ENCODE results near the gene TUBA1B.
A peak's percentile ranks its signal among the peaks of the same experiment; 100 is the strongest.

The TUBA1B gene

GRCh38 chr12:49092816-49093406, 38.3 kb downstream of the TUBA1B start:
- H3K4me3 ChIP-seq (ENCODE audit: low read depth, low read length) = no peak overlapping the region

GRCh38 chr12:49092086-49092815, 38.9 kb downstream of the TUBA1B start:
- H3K4me3 ChIP-seq (ENCODE audit: low read depth, low read length) = peak overlapping the region; percentile 36
- DNase-seq (ENCODE audit: low read depth) = no peak

More at GRCh38 chr12:49092816-49093406, 38.3 kb downstream of the TUBA1B start:
- no peak for DNase-seq (ENCODE audit: low read depth)

GRCh38 chr12:49091836-49092085, 39.4 kb downstream of the TUBA1B start:
- H3K4me3 ChIP-seq (ENCODE audit: low read depth, low read length) = peak overlapping the region; percentile 36

GRCh38 chr12:49091056-49091835, 39.9 kb downstream of the TUBA1B start:
- peak overlapping the region; percentile 36 for H3K4me3 ChIP-seq (ENCODE audit: low read depth, low read length)

More at GRCh38 chr12:49091836-49092085, 39.4 kb downstream of the TUBA1B start:
- no peak for DNase-seq (ENCODE audit: low read depth)

GRCh38 chr12:49089821-49090773, 41.1 kb downstream of the TUBA1B start:
- peak overlapping the region; percentile 42 for H3K4me3 ChIP-seq (ENCODE audit: low read depth, low read length)
- DNase-seq (ENCODE audit: low read depth) = no peak

More at GRCh38 chr12:49091056-49091835, 39.9 kb downstream of the TUBA1B start:
- no peak for DNase-seq (ENCODE audit: low read depth)

GRCh38 chr12:49088932-49089330, 42.3 kb downstream of the TUBA1B start:
- H3K4me3 ChIP-seq (ENCODE audit: low read depth, low read length) = no peak overlapping the region
- no peak for DNase-seq (ENCODE audit: low read depth)

- no peak overlapping the region for H3K4me3 ChIP-seq (ENCODE audit: low read depth, low read length)
- peak; percentile 72 for DNase-seq (ENCODE audit: low read depth)
Measured at GRCh38 chr12:49088150-49088931, 42.9 kb downstream of the TUBA1B start.

- no peak overlapping the region for H3K4me3 ChIP-seq (ENCODE audit: low read depth, low read length)
- DNase-seq (ENCODE audit: low read depth) = no peak
Measured at GRCh38 chr12:49086116-49086515, 45.1 kb downstream of the TUBA1B start.

- H3K4me3 ChIP-seq (ENCODE audit: low read depth, low read length) = no peak overlapping the region
- DNase-seq (ENCODE audit: low read depth) = no peak
Measured at GRCh38 chr12:49084438-49084837, 46.8 kb downstream of the TUBA1B start.

GRCh38 chr12:49079793-49080192, 51.4 kb downstream of the TUBA1B start:
- H3K4me3 ChIP-seq (ENCODE audit: low read depth, low read length) = no peak overlapping the region
- peak; percentile 41 for DNase-seq (ENCODE audit: low read depth)
